Hematopoietic multipotent progenitor cell treated with erythropoietin and hydrocortisone succinate and interleukin-3 and kit ligand, for 6 days (in vitro differentiated cells): Measurements from ENCODE around the gene PDZD7.

Experiments
- DNase-seq: peaks from one replicate; pipeline ENCODE4 v3.0.0-alpha.2; 2015

PDZD7 gene

DNA sequence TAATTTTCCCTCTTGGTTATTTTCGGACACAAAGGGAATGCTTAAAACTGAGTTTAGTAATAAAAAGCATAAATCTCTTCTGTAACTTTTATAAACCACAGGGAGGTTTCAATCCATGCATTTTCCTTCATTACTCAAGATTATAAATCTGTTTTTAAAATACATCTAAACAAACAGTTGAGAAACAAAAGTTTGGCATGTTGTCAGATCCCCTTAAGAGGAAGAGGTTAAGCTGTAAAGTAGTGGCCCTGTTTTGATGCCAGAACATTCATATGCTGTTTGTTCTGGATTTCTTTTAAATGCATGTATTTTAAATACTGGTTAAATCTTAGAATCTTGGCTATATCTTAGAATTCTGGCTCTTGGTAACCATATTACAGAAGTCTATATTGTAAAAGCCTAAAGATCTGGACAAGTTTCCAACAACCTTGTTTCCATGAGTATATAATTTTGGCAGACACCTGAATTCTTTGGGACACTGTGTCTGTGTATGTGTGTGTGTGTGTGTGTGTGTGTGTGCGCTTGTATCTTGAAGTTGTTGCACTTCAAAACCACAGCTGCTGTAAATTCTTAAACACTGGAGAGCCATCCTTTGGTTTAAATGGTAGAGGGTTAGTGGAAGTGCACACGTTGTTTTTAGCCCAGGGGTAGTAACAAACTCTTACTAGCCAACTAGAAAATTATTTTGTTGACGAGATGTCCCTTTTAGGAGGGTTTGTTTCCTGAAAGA, 68.4 kb downstream of the PDZD7 start:
- no peak for DNase-seq

GRCh38 chr10:100960251-100960650, 70.7 kb downstream of the PDZD7 start:
- DNase-seq: no peak
